GM18498 (cell line): Measurements from ENCODE around the gene UGT2B15.
A peak's percentile ranks its signal among the peaks of the same experiment; 100 is the strongest.

Source experiments
- ATAC-seq: cut with Tn5 transposase; IDR thresholded peaks from one replicate; pipeline ENCODE4 v1.9.1; 2021; ENCODE audit warnings: mild to moderate bottlenecking, moderate library complexity; ENCODE audit not compliant: unreplicated experiment

Gene UGT2B15

DNA sequence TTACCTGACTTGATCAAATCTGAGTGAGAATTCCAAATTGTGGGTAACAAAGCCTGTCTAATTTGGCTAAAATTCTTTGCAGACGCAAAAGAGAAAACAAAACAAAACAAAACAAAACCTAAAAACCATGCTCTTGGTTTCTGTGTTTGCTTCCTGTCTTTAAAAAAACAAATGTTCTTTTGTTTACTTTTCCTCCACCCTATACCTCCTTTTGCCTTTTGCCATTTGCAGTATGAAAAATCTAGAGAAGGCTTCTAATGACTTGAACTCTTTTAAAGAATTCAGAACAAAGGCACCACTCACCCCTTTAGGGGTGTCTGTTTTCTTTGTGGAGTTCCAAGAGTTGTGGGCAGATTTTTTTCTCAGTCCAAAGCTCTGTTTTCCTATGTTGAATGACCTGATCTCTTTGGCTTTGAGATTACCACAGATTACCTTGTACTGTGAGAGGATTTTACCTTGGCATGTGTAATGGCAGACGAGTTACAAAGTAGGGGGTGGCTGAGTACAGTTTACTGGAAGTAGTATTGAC is 13.9 kb downstream of the UGT2B15 start:
- peak; percentile 58 for ATAC-seq

DNA sequence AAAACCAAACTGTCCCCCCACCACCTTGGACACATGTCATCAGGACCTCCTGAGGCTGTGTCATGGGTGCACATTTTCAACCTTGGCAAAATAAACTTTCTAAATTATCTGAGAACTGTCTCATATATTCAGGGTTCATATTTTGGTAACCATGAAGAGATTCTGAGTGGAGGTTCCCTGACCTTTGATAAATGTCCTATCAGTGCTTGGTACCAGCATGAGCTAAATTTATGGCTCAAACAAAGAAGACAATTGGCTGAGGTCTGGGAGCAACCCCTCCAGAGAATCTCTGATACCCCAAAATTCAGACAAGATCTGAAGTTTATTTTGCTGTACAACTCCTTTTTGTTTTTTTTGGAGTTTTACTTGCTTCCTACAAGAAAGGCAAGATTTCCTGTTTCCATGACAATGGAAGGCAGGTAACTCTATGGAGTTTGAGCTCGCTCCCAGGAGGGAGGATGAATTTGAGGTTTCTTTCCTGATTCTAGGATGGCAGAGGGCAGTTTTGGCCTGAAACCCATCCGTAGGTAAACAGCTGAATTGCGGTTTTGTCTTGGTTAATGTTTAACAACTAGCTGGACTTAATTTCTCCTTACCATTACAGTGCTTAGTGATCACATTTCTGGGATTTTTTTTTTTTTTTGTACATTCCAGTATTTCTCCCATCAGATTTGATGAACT is 14.5 kb downstream of the UGT2B15 start:
- peak; percentile 32 for ATAC-seq

DNA sequence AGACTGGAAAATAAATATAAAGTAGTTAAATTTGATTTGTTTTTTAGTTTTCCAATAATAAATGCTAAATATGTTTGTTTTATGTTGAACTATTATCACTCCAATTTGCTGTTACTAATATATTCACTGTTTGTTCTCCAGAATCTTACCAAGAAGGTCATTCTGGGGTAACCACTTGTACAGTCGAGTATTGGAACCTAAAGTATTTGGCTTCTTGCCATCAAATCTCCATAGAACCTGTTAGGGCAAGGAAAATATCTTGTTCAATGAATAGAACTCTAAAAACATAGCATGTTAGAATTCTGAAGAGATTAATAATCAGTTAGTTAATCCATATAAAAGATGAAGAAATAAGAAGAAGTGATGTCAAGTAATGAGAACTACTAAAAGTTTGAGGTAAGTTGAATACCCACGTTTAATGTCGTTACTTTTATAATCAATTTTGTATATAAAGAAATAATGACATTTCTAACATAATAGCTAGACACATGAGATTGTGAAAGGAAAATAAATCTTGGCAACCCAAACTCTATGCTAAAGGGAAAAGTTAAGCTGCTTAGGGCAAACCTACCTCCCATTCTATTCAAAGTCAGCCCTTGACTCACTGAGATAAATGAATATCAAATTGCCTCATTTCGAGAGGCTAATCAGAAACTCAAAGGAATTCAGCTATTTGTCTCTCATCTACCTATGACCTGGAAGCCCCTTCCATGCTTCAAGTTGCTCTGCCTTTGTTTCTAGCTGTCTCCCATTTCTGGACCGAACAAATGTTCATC is 15.3 kb downstream of the UGT2B15 start:
- ATAC-seq = no peak

DNA sequence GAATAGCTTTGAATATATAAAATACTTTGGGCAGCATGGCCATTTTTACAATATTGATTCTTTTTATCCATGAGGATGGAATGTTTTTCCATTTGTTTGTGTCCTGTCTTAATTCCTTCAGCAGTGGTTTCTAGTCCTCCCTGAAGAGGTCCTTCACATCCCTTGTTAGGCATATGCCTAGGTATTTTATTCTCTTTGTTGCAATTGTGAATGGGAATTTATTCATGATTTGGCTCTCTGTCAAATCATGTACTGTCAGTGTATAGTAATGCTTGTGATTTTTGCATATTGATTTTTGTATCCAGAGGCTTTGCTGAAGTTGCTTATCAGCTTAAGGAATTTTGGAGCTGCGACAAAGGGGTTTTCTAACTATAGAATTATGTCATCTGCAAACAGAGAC is 18.5 kb downstream of the UGT2B15 start:
- ATAC-seq = no peak

DNA sequence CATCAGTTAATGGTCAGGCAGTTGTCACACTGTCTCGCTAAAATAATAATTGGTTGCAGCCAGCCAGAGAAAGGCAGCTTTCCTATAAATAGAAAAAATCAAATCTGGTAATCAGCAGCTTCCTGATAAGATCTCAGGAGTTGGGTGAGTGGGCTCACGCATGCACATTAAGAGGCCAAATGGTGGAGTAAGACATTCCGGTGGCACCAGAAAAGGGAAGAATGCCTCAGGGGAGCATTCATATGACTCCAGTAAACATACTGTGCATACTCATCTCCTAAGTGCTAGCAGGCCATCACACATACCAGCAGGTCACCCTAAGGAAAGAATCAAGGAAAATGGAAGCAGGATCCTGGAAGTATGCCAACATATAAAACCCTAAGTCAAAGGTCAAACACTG is 40.1 kb downstream of the UGT2B15 start:
- ATAC-seq = no peak

DNA sequence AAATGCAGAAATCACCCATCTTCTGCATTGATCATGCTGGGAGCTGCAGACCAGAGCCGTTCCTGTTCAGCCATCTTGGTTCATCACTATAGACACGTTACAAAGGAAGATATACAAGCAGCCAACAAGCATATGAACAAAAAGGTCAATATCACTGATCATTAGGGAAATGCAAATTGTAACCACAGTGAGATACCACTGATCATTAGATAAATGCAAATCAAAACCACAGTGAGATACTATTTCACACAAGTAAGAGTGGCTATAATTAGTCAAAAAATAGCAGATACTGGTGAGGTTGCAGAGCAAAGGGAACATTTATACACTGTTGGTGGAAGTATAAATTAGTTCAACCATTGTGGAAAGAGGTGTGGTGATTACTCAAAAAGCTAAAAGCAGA is 47.7 kb downstream of the UGT2B15 start:
- ATAC-seq = peak; percentile 92

DNA sequence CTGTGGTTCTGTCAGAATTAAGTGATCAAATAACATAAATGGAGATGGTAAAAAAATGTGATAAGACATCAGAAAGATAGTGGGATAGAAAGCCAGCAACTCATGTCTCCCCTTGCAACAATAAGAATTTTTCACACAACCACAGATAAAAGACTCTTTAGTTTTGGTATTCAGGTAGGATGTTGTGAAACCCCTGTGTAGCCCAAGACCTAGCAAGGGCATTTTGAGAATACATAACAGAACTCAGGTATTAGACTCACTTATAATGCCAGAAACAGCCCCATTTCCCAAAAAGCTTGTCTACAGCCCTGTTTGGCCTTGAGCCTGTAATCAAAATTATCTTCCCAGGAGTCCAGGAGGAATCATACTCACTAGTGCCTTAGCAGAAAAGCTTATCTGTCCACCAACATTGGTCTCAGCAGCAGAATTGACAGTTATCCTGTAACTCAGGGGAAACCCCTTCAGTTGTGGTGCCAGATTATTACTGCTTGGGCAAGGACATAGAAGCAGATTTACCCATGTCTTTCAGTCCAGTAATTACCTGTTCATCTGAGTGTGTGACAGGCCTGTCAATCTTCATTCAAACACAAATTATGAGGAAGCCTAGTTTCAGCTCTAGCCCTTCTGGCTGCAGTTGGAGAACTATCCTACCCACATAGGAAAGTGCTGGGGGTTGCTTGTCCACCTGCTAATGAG is 53.3 kb downstream of the UGT2B15 start:
- ATAC-seq = peak; percentile 85

DNA sequence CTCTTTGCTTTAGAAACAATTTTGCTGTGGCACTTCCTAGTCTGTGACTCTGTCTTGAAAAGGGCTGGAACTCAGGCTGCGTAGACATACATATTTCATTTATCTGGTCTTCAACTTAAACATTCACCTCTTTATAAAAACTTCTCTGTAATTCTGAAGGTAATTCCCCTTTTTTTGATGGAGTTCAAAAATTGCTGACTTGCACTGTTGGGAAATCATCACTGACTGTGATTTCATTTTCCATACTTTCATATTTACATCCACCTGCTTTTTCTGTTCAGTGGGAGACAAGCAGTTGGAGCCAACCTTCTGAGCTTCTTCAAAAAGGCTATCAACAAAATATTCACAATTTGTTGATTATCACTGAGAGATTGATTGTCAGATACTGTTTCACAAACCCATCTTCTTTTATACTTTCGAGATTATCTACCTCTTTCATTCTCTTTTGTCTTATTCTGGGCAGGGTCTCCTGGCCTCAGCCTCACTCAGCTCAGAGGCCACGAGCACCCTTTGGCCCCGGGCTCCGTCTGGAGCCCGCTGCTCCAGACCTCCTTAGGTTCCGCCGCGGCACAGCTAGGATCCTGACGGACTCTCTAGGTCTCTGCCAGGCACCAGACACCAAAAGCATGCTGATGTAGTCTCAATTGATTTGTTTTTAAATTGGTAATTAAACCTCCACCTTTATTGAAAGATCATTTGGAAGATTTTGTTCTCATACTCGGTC is 54.6 kb downstream of the UGT2B15 start:
- ATAC-seq = no peak

DNA sequence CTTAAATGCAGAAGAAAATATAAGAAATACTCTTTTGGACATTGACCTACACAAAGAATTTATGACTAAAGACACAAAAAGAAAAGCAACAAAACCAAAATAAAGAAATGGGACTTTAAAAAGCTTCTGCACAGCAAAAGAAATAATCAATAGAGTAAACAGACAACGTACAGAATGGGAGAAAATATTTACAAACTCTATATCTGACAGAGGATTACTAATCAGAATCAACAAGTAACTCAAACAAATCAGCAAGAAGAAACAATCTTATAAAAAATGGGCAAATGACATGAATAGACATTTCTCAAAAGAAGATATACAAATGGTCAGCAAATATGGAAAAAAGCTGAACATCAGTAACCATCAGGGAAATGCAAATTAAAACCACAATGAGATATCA is 56.7 kb downstream of the UGT2B15 start:
- no peak for ATAC-seq

DNA sequence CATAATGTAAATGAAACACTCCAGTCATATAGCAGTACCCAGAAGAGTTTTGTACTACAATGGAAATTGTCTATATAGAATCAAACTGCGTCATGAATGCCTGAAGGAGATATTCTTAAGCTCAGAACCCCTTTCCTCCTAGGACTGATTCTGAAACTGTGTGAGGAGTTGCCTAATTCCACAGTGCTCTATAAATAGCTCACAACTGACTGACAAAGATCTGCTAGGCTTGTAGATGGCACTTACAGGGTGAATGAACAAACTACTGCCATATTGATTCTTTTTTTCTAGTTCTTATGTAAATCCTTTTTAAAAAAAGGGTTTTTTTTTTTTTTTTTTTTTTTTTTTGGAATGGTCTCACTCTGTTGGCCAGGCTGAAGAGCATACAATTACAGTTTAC is 64.2 kb downstream of the UGT2B15 start:
- no peak for ATAC-seq

DNA sequence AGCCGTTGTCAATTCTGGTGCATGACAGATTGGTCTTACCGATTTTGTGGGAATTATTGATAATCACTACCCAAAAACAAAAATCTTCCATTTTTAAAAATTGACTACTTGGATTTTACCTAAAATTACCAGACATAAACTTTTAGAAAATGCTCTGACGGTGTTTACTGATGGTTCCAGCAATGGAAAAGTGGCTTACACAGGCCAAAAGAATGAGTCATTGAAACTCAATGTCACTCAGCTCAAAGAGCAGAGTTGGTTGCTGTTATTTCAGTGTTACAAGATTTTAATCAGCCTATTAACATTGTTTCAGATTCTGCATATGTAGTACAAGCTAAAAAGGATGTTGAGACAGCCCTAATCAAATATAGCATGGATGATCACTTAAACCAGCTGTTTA is 71.3 kb downstream of the UGT2B15 start:
- no peak for ATAC-seq

DNA sequence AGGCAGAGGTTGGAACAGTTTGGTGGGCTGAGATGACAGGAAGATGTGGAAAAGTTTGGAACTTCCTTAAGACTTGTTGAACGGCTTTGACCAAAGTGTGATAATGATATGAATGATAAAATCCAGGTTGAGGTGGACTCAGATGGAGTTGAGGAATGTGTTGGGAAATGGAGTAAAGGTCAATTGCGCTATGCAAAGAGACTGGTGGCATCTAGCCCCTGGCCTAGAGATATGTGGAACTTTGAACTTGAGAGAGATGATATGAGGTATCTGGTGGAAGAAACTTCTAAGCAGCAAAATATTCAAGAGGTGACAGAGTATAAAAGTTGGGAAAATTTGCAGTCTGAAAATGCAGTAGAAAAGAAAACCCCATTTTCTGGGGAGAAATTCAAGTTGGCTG is 73.0 kb downstream of the UGT2B15 start:
- ATAC-seq = no peak
